ENCODE results near the gene CRNN. TPM values are rescaled to one million over a fixed set of nuclear protein-coding genes. Genes with fewer than 3 reads are reported as not detected.

CRNN gene
- total and polyA plus RNA-seq, 3 donors from 2014 or later, result 0.16 to 0.43 TPM; not detected in 1

DNA sequence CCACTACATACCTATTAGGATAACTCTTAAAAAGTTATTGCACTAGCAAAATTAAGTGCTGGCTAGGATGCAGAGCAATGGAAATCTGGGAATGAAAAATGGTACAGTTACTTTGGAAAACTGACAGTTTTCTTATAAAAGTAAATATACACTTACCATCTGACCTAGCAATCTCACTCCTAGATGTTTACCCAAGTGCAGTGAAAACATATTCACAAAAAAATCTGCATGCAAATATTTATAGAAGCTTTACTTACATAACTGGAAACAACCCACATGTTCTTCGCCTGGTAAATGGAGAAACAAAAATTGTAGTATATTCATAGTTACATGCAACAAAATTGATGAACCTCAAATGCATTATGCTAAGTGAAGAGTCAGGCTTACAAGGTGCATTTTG lies 41.4 kb downstream of the CRNN start:
- no peaks in the 10 kb centered on the region for H3K4me1 ChIP-seq
- intact Hi-C loops (cut with DNase I; ENCODE audit: low total_unique reads), result no loop called here
- no peak for TF ChIP-seq POLR2A (IDR thresholded peaks at IDR 0.05)
- TF ChIP-seq, protein P1, sequence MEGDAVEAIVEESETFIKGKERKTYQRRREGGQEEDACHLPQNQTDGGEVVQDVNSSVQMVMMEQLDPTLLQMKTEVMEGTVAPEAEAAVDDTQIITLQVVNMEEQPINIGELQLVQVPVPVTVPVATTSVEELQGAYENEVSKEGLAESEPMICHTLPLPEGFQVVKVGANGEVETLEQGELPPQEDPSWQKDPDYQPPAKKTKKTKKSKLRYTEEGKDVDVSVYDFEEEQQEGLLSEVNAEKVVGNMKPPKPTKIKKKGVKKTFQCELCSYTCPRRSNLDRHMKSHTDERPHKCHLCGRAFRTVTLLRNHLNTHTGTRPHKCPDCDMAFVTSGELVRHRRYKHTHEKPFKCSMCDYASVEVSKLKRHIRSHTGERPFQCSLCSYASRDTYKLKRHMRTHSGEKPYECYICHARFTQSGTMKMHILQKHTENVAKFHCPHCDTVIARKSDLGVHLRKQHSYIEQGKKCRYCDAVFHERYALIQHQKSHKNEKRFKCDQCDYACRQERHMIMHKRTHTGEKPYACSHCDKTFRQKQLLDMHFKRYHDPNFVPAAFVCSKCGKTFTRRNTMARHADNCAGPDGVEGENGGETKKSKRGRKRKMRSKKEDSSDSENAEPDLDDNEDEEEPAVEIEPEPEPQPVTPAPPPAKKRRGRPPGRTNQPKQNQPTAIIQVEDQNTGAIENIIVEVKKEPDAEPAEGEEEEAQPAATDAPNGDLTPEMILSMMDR (IDR thresholded peaks at IDR 0.05), result no peak
- no peak for DNase-seq
- H3K4me3 ChIP-seq, result no peak overlapping the region
- H3K27me3 ChIP-seq, result no peaks in the 10 kb centered on the region
- H3K9me3 ChIP-seq, result no peaks in the 10 kb centered on the region
- WGBS, 2 donors, result 81 to 96% methylated on average over 1 of the region's 1 CpG
- H3K27ac ChIP-seq, result no peak overlapping the region
- no peaks in the 10 kb centered on the region for H3K36me3 ChIP-seq (ENCODE audit: low read depth, missing control alignments)

DNA sequence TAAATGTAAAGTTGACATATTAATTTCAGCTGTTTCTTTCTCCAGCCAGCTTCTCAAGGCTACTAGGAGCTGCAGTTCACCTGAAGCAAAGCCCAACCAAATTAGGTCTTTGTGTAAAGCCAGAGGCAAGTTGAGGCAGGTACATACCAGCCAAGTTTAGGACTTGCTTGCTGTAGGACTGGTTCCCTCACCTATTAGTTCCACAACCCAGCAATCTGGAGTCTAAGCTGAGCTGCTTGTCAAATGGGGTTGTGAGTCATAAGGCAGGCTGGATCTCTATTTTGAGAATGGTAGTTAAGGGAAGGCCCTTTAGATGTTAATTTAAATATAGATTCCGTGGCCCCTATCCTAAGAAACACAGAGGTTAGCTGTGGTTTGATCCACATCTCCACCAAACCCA lies 46.6 kb downstream of the CRNN start:
- intact Hi-C loops (cut with DNase I; ENCODE audit: low total_unique reads), result no loop called here
- H3K4me1 ChIP-seq, result no peaks in the 10 kb centered on the region
- H3K27ac ChIP-seq, result no peak overlapping the region
- no peaks in the 10 kb centered on the region for H3K36me3 ChIP-seq (ENCODE audit: low read depth, missing control alignments)
- no peaks in the 10 kb centered on the region for H3K9me3 ChIP-seq
- 42 to 47% methylated on average over 1 of the region's 1 CpG for WGBS, 2 donors
- no peaks in the 10 kb centered on the region for H3K27me3 ChIP-seq
- DNase-seq, result no peak
- TF ChIP-seq, protein P1 (IDR thresholded peaks at IDR 0.05), result no peak
- TF ChIP-seq POLR2A (IDR thresholded peaks at IDR 0.05), result no peak
- no peak overlapping the region for H3K4me3 ChIP-seq

DNA sequence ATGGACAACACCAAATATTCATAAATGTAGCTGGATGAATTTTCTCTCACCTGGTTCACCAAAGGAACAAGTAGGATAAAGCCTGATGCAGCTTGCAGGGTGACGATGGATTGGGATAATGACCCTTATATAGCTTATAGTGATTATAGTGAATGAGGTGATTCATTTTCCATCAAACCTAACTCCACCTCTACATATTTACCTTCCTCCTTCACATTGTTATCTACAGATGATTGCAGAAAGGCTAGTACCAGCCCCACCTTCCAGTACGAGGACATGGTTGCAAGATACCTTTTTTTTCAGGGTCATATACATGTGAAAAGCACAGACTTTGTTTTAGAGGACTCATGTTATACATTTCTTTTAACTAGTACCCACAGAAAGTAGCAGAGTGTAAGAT lies 54.2 kb downstream of the CRNN start, which contains the start of gene FLG2:
TSS of gene FLG2 (minus strand) at position 101 of the 400 bp plus-strand sequence. CDS start 1,122 bp downstream, outside the sequence.
- DNase-seq, result no peak
- Histone ChIP-seq H3K9me3 (no peaks in the 10 kb centered on the region), H3K4me3 (no peak within 1 kb of the TSS), H3K27me3 (no peaks in the 10 kb centered on the region), H3K4me1 (no peaks in the 10 kb centered on the region), H3K27ac (no peak within 1 kb of the TSS), H3K36me3 (ENCODE audit: low read depth, missing control alignments) (no peaks in the 10 kb centered on the region)
- WGBS, 2 donors, result 86 to 97% methylated on average over 2 of the region's 2 CpGs
- no peak for TF ChIP-seq POLR2A (IDR thresholded peaks at IDR 0.05)
- TF ChIP-seq, protein P1 (IDR thresholded peaks at IDR 0.05), result no peak
- intact Hi-C loops (cut with DNase I; ENCODE audit: low total_unique reads), result no loop called here

Small RNA genes within 50 kb of the gene (small RNA-seq; reads per million reads assigned to genes)
- 0 to 0.09 reads per million in 2 donors for gene HMGN3P1

Other genes starting within 250 kb of the CRNN start
- gene HRNR, start 190.1 kb downstream of the CRNN start, total RNA-seq, result under 1 TPM in 1 of 2 donors, not detected in 1; 0.06 TPM
- gene HRNR, start 190.1 kb downstream of the CRNN start, polyA plus RNA-seq (ENCODE audit: insufficient read depth, low read depth, low replicate concordance), result not detected
- under 1 TPM; 0.16 to 0.19 TPM for gene FLG, start 89.0 kb downstream of the CRNN start, total RNA-seq
- gene FLG, start 89.0 kb downstream of the CRNN start, polyA plus RNA-seq (ENCODE audit: insufficient read depth, low read depth, low replicate concordance), result not detected
- gene FLG2, start 54.3 kb downstream of the CRNN start, total RNA-seq, result under 1 TPM; 0.08 to 0.31 TPM
- 0.03 TPM for gene FLG2, start 54.3 kb downstream of the CRNN start, polyA plus RNA-seq (ENCODE audit: insufficient read depth, low read depth, low replicate concordance)
- under 1 TPM in 1 of 2 donors, not detected in 1; 0.37 TPM for gene LCE5A, start 96.5 kb upstream of the CRNN start, total RNA-seq
- 0.44 TPM for gene LCE5A, start 96.5 kb upstream of the CRNN start, polyA plus RNA-seq (ENCODE audit: insufficient read depth, low read depth, low replicate concordance)
- gene CRCT1, start 100.2 kb upstream of the CRNN start, total RNA-seq, result not detected
- gene CRCT1, start 100.2 kb upstream of the CRNN start, polyA plus RNA-seq (ENCODE audit: insufficient read depth, low read depth, low replicate concordance), result not detected
- not detected for gene LCE3E, start 152.5 kb upstream of the CRNN start, total RNA-seq
- not detected for gene LCE3E, start 152.5 kb upstream of the CRNN start, polyA plus RNA-seq (ENCODE audit: insufficient read depth, low read depth, low replicate concordance)
- not detected for gene LCE3D, start 166.3 kb upstream of the CRNN start, total RNA-seq
- not detected for gene LCE3D, start 166.3 kb upstream of the CRNN start, polyA plus RNA-seq (ENCODE audit: insufficient read depth, low read depth, low replicate concordance)
- gene LCE3C, start 186.0 kb upstream of the CRNN start, total RNA-seq, result not detected
- not detected for gene LCE3C, start 186.0 kb upstream of the CRNN start, polyA plus RNA-seq (ENCODE audit: insufficient read depth, low read depth, low replicate concordance)
- not detected for gene LCE3B, start 199.5 kb upstream of the CRNN start, total RNA-seq
- gene LCE3B, start 199.5 kb upstream of the CRNN start, polyA plus RNA-seq (ENCODE audit: insufficient read depth, low read depth, low replicate concordance), result not detected
- gene LCE3A, start 208.8 kb upstream of the CRNN start, total RNA-seq, result not detected
- not detected for gene LCE3A, start 208.8 kb upstream of the CRNN start, polyA plus RNA-seq (ENCODE audit: insufficient read depth, low read depth, low replicate concordance)
- gene LCE2D, start 249.1 kb upstream of the CRNN start, total RNA-seq, result not detected
- not detected for gene LCE2D, start 249.1 kb upstream of the CRNN start, polyA plus RNA-seq (ENCODE audit: insufficient read depth, low read depth, low replicate concordance)